COLO668 (cell line): ENCODE measurements around the gene LETM1.
A peak's percentile ranks its signal among the peaks of the same experiment; 100 is the strongest.

Experiments used
- DNase-seq: peaks from one replicate; lab custom pipeline; 2025; ENCODE audit not compliant: unreplicated experiment; lab: John Stamatoyannopoulos, UW

LETM1 gene

GRCh38 chr4:1808851-1809753 lies 46.9 kb downstream of the LETM1 start:
- no peak for DNase-seq

- DNase-seq = no peak
These were observed 47.6 kb downstream of the LETM1 start for GRCh38 chr4:1808396-1808795.

GRCh38 chr4:1807332-1807777 lies 48.6 kb downstream of the LETM1 start:
- DNase-seq = peak; percentile 37

- no peak for DNase-seq
These were observed 49.2 kb downstream of the LETM1 start for GRCh38 chr4:1806596-1807331.

- no peak for DNase-seq
These were observed 49.8 kb downstream of the LETM1 start for GRCh38 chr4:1806223-1806564.

GRCh38 chr4:1805493-1806222 lies 50.3 kb downstream of the LETM1 start:
- no peak for DNase-seq

GRCh38 chr4:1804638-1805492 lies 51.1 kb downstream of the LETM1 start:
- DNase-seq = no peak

- no peak for DNase-seq
These were observed 52.2 kb downstream of the LETM1 start for GRCh38 chr4:1803523-1804423.

GRCh38 chr4:1802720-1803522 lies 53.0 kb downstream of the LETM1 start:
- DNase-seq = no peak

- DNase-seq = no peak
These were observed 53.7 kb downstream of the LETM1 start for GRCh38 chr4:1802151-1802715.

GRCh38 chr4:1801286-1801958 lies 54.5 kb downstream of the LETM1 start:
- no peak for DNase-seq

GRCh38 chr4:1800805-1801204 lies 55.2 kb downstream of the LETM1 start:
- DNase-seq = no peak

GRCh38 chr4:1799387-1800375 lies 56.3 kb downstream of the LETM1 start:
- DNase-seq = no peak

GRCh38 chr4:1798580-1799386 lies 57.2 kb downstream of the LETM1 start:
- DNase-seq = no peak

- no peak for DNase-seq
These were observed 57.9 kb downstream of the LETM1 start for GRCh38 chr4:1797861-1798579.
